Measurements from ENCODE around the gene COPS3.

COPS3 gene

DNA sequence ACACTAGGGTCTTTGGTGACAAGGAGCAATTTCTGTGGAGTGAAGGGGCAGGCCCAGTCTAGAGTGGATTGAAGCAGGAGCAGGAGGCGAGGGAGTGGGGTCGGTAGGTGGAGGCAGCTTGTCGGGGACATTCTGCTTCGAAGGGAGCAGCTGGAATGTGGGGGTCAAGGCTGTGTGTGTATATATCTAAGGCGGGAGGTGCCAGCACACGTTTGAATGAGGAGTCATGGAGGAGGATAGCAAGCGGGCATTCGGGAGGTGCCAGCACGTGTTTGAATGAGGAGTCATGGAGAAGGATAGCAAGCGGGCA is 39.8 kb upstream of the COPS3 start:
- Histone ChIP-seq H3K36me3 (ENCODE audit: control insufficient read depth in 1 of 2, insufficient read depth in 2 of 2, low read depth in 1 of 2, low read length in 2 of 2) (no peaks in the 10 kb centered on the region), H2AFZ (ENCODE audit: low read depth, low read length) (no peak overlapping the region), H3K79me1 (replicated peaks; ENCODE audit: low read length, poor library complexity, severe bottlenecking) (no peaks in the 10 kb centered on the region), H3K4ac (ENCODE audit: low read depth in 1 of 2, low read length in 2 of 2) (no peak overlapping the region), H3K4me3 (ENCODE audit: insufficient read depth in 1 of 2, low read depth in 1 of 2, low read length in 2 of 2) (no peak overlapping the region), H2BK5ac (ENCODE audit: low read depth, low read length, poor library complexity, severe bottlenecking) (no peak overlapping the region), H2BK12ac (ENCODE audit: low read length in 2 of 2) (no peak overlapping the region), H2BK120ac (ENCODE audit: low read depth, low read length) (no peak overlapping the region), H3K9me3 (ENCODE audit: control insufficient read depth, low read length) (no peaks in the 10 kb centered on the region), H3K14ac (ENCODE audit: low read length in 2 of 2) (no peak overlapping the region), H2AK5ac (ENCODE audit: low read length, severe bottlenecking) (no peak overlapping the region), H4K8ac (ENCODE audit: low read length) (no peak overlapping the region), H3K23ac (ENCODE audit: low read length in 2 of 2) (no peak overlapping the region), H3K27ac (ENCODE audit: low read length, poor library complexity, severe bottlenecking) (no peak overlapping the region), H4K91ac (ENCODE audit: low read length) (no peak overlapping the region), H3K4me2 (ENCODE audit: low read length, poor library complexity, severe bottlenecking) (no peak overlapping the region), H3K27me3 (ENCODE audit: control insufficient read depth in 1 of 2, insufficient read depth in 1 of 2, low read length in 2 of 2) (peaks cover 0 to 6% of the 10 kb centered on the region in 2 experiments), H2BK15ac (ENCODE audit: low read depth, poor library complexity, severe bottlenecking) (no peak overlapping the region), H3K18ac (ENCODE audit: low read depth in 1 of 2, low read length in 2 of 2) (no peak overlapping the region), H3K4me1 (ENCODE audit: control insufficient read depth, insufficient read depth, low read depth, low read length) (no peaks in the 10 kb centered on the region), H3K9ac (ENCODE audit: low read length) (no peak overlapping the region)
- no peak for DNase-seq
- WGBS = 94% methylated on average over 10 of the region's 10 CpGs

DNA sequence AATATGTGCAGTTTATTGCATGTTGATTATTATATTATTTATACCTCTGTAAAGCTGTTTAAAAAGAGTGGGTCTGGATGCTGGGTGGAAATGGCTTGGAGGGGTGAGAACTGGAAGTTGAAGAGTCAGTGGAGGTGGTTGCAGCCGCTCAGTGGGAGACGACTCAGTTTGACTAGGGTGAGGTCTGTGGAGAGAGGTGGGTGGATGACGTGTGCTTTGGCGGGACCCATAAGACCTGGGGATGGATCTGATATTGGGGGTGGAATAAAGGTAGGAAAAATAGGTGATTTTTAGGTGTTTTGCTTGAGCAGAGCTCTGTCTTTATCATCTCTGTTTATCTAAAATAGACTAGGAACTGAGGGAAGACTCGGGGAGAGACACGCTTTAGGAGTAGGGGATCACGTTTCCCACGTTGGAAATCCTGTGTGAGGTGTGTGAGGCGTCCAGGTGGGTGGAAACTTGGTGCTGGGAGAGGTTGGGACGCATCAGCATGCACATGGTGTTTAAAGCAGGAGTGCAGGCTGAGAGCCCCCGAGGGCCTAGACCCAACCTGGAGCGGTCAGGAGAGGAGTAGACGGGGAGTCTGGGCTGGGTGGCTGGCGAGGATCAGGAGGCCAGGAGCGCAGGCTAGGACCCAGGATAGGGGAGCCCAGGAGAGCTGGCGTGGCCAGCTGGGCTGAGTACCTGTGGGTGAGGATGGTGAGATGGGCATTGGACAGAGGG is 39.3 kb upstream of the COPS3 start:
- 91% methylated on average over 16 of the region's 16 CpGs for WGBS
- Histone ChIP-seq H2BK12ac (ENCODE audit: low read length in 2 of 2) (no peak overlapping the region), H3K79me1 (replicated peaks; ENCODE audit: low read length, poor library complexity, severe bottlenecking) (no peaks in the 10 kb centered on the region), H2AFZ (ENCODE audit: low read depth, low read length) (no peak overlapping the region), H3K4me2 (ENCODE audit: low read length, poor library complexity, severe bottlenecking) (no peak overlapping the region), H3K23ac (ENCODE audit: low read length in 2 of 2) (no peak overlapping the region), H4K91ac (ENCODE audit: low read length) (no peak overlapping the region), H3K9me3 (ENCODE audit: control insufficient read depth, low read length) (no peaks in the 10 kb centered on the region), H3K4me1 (ENCODE audit: control insufficient read depth, insufficient read depth, low read depth, low read length) (no peaks in the 10 kb centered on the region), H3K9ac (ENCODE audit: low read length) (no peak overlapping the region), H4K8ac (ENCODE audit: low read length) (no peak overlapping the region), H2BK120ac (ENCODE audit: low read depth, low read length) (no peak overlapping the region), H2BK15ac (ENCODE audit: low read depth, poor library complexity, severe bottlenecking) (no peak overlapping the region), H3K18ac (ENCODE audit: low read depth in 1 of 2, low read length in 2 of 2) (no peak overlapping the region), H3K27ac (ENCODE audit: low read length, poor library complexity, severe bottlenecking) (no peak overlapping the region), H3K27me3 (ENCODE audit: control insufficient read depth in 1 of 2, insufficient read depth in 1 of 2, low read length in 2 of 2) (peaks cover 0 to 6% of the 10 kb centered on the region in 2 experiments), H2BK5ac (ENCODE audit: low read depth, low read length, poor library complexity, severe bottlenecking) (no peak overlapping the region), H3K14ac (ENCODE audit: low read length in 2 of 2) (no peak overlapping the region), H3K4ac (ENCODE audit: low read depth in 1 of 2, low read length in 2 of 2) (no peak overlapping the region), H3K4me3 (ENCODE audit: insufficient read depth in 1 of 2, low read depth in 1 of 2, low read length in 2 of 2) (no peak overlapping the region), H2AK5ac (ENCODE audit: low read length, severe bottlenecking) (no peak overlapping the region), H3K36me3 (ENCODE audit: control insufficient read depth in 1 of 2, insufficient read depth in 2 of 2, low read depth in 1 of 2, low read length in 2 of 2) (no peaks in the 10 kb centered on the region)
- no peak for DNase-seq

DNA sequence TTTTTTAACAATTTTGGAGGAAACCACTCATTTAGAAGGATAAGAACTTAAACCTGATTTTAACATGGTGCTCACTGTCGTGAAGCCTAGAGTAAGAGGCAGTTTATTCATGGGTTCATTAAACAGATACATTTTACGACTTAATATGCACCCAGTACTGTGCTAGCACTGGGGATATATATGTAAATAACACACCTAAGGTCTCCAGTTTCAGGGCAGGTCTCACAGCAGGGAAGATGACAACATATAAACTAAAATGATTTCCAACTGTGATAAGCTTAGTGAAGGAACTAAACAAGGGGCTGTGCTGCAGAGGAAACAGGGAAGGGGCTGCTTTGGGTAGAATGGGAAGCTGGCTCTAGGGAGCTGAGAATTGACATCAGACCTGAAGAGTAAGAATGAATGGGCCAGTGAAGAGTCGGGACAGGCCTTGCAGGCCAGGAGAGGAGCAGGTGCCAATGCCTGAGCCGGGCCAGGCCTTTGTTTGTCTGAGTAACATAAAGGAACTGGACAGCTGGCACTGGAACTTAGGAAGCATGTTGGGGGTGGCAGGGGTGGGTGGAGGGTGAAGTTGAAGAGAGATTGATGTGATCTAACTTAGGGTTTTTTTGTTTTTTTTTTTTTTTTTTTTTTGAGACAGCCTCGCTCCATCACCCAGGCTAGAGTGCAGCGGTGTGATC is 34.2 kb upstream of the COPS3 start:
- Histone ChIP-seq H4K8ac (ENCODE audit: low read length) (no peak overlapping the region), H3K36me3 (ENCODE audit: control insufficient read depth in 1 of 2, insufficient read depth in 2 of 2, low read depth in 1 of 2, low read length in 2 of 2) (no peaks in the 10 kb centered on the region), H2BK15ac (ENCODE audit: low read depth, poor library complexity, severe bottlenecking) (no peak overlapping the region), H3K9me3 (ENCODE audit: control insufficient read depth, low read length) (no peaks in the 10 kb centered on the region), H3K18ac (ENCODE audit: low read depth in 1 of 2, low read length in 2 of 2) (no peak overlapping the region), H2BK12ac (ENCODE audit: low read length in 2 of 2) (no peak overlapping the region), H3K9ac (ENCODE audit: low read length) (no peak overlapping the region), H3K27me3 (ENCODE audit: control insufficient read depth in 1 of 2, insufficient read depth in 1 of 2, low read length in 2 of 2) (no peaks in the 10 kb centered on the region), H3K14ac (ENCODE audit: low read length in 2 of 2) (no peak overlapping the region), H2BK5ac (ENCODE audit: low read depth, low read length, poor library complexity, severe bottlenecking) (no peak overlapping the region), H3K4me1 (ENCODE audit: control insufficient read depth, insufficient read depth, low read depth, low read length) (no peaks in the 10 kb centered on the region), H2AFZ (ENCODE audit: low read depth, low read length) (no peak overlapping the region), H3K4me2 (ENCODE audit: low read length, poor library complexity, severe bottlenecking) (no peak overlapping the region), H2AK5ac (ENCODE audit: low read length, severe bottlenecking) (no peak overlapping the region), H3K4me3 (ENCODE audit: insufficient read depth in 1 of 2, low read depth in 1 of 2, low read length in 2 of 2) (no peak overlapping the region), H3K23ac (ENCODE audit: low read length in 2 of 2) (no peak overlapping the region), H3K27ac (ENCODE audit: low read length, poor library complexity, severe bottlenecking) (no peak overlapping the region), H3K79me1 (replicated peaks; ENCODE audit: low read length, poor library complexity, severe bottlenecking) (no peaks in the 10 kb centered on the region), H3K4ac (ENCODE audit: low read depth in 1 of 2, low read length in 2 of 2) (no peak overlapping the region), H4K91ac (ENCODE audit: low read length) (no peak overlapping the region), H2BK120ac (ENCODE audit: low read depth, low read length) (no peak overlapping the region)
- DNase-seq = no peak
- WGBS = 99% methylated on average over 4 of the region's 6 CpGs

DNA sequence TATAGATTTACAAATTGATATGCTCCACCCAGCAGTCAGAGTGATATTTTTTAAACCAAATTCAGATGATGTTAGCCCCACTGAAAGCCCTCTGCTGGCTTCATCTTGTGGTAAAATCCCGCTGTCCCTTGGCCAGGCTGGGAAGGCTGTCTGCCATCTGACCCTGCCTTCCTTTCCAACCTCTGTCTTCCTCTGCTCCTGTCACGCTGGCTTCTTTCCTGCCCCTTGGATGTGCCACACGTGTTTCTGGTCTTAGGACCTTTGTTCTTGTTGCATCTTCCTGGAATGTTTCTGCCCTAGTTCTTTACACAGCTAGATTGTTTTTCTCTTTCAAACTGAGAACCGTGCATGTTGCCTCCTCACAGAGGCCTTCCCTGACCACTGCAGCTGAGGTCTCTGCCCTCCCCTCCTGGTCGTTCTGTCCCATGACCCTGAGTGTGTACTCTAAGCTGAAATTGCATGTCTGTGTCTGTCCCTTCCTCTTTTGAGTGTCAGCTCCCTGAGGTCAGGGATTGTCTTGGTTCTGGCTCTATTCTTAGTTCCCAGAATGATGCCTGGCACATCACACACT is 33.5 kb upstream of the COPS3 start:
- DNase-seq = no peak
- 75% methylated on average over 5 of the region's 5 CpGs for WGBS
- Histone ChIP-seq H3K14ac (ENCODE audit: low read length in 2 of 2) (no peak overlapping the region), H3K27ac (ENCODE audit: low read length, poor library complexity, severe bottlenecking) (no peak overlapping the region), H3K9me3 (ENCODE audit: control insufficient read depth, low read length) (no peaks in the 10 kb centered on the region), H2AFZ (ENCODE audit: low read depth, low read length) (no peak overlapping the region), H3K23ac (ENCODE audit: low read length in 2 of 2) (no peak overlapping the region), H3K36me3 (ENCODE audit: control insufficient read depth in 1 of 2, insufficient read depth in 2 of 2, low read depth in 1 of 2, low read length in 2 of 2) (no peaks in the 10 kb centered on the region), H2AK5ac (ENCODE audit: low read length, severe bottlenecking) (no peak overlapping the region), H2BK12ac (ENCODE audit: low read length in 2 of 2) (no peak overlapping the region), H2BK5ac (ENCODE audit: low read depth, low read length, poor library complexity, severe bottlenecking) (no peak overlapping the region), H3K18ac (ENCODE audit: low read depth in 1 of 2, low read length in 2 of 2) (no peak overlapping the region), H3K4me1 (ENCODE audit: control insufficient read depth, insufficient read depth, low read depth, low read length) (no peaks in the 10 kb centered on the region), H2BK120ac (ENCODE audit: low read depth, low read length) (no peak overlapping the region), H3K27me3 (ENCODE audit: control insufficient read depth in 1 of 2, insufficient read depth in 1 of 2, low read length in 2 of 2) (no peaks in the 10 kb centered on the region), H2BK15ac (ENCODE audit: low read depth, poor library complexity, severe bottlenecking) (no peak overlapping the region), H3K79me1 (replicated peaks; ENCODE audit: low read length, poor library complexity, severe bottlenecking) (no peaks in the 10 kb centered on the region), H3K9ac (ENCODE audit: low read length) (no peak overlapping the region), H4K8ac (ENCODE audit: low read length) (no peak overlapping the region), H4K91ac (ENCODE audit: low read length) (no peak overlapping the region), H3K4ac (ENCODE audit: low read depth in 1 of 2, low read length in 2 of 2) (no peak overlapping the region), H3K4me2 (ENCODE audit: low read length, poor library complexity, severe bottlenecking) (no peak overlapping the region), H3K4me3 (ENCODE audit: insufficient read depth in 1 of 2, low read depth in 1 of 2, low read length in 2 of 2) (no peak overlapping the region)

All from mesenchymal stem cell (in vitro differentiated cells and primary cell).